PFSK-1 (cell line): Measurements from ENCODE around the gene MRTO4.

Experiments used
- FOXP2 ChIP-seq: optimal IDR thresholded peaks from 2 replicates; pipeline ENCODE3; 2011; ENCODE audit warnings: borderline replicate concordance, control low read depth, inconsistent platforms; ENCODE audit not compliant: insufficient read depth; ENCODE audit errors: extremely low read length, extremely low read depth
- POLR2AphosphoS5 ChIP-seq: IDR thresholded peaks from 2 replicates; pipeline ENCODE4 v1.6.1; 2012; ENCODE audit warnings: low read depth, mild to moderate bottlenecking, control low read depth, low read length, moderate library complexity
- SIN3A ChIP-seq: IDR thresholded peaks from 2 replicates; pipeline ENCODE4 v1.6.1; 2012; ENCODE audit warnings: mild to moderate bottlenecking, low read length, moderate library complexity, borderline replicate concordance; ENCODE audit not compliant: insufficient read depth
- TAF1 ChIP-seq: IDR thresholded peaks from 2 replicates; pipeline ENCODE4 v1.6.1; 2012; ENCODE audit warnings: low read length, control low read depth, borderline replicate concordance; ENCODE audit not compliant: insufficient read depth
- TF ChIP-seq, protein P1 (sequence below), 2 experiments: IDR thresholded peaks; 2 replicates each; pipeline versions ENCODE4 v1.6.1 to v1.8.0; 2011 to 2012; ENCODE audit warnings: low read depth in 2 of 2, low read length in 2 of 2, control low read depth in 1 of 2, inconsistent platforms in 1 of 2, mild to moderate bottlenecking in 1 of 2, moderate library complexity in 1 of 2; ENCODE audit not compliant: insufficient read depth in 1 of 2

Gene MRTO4

DNA sequence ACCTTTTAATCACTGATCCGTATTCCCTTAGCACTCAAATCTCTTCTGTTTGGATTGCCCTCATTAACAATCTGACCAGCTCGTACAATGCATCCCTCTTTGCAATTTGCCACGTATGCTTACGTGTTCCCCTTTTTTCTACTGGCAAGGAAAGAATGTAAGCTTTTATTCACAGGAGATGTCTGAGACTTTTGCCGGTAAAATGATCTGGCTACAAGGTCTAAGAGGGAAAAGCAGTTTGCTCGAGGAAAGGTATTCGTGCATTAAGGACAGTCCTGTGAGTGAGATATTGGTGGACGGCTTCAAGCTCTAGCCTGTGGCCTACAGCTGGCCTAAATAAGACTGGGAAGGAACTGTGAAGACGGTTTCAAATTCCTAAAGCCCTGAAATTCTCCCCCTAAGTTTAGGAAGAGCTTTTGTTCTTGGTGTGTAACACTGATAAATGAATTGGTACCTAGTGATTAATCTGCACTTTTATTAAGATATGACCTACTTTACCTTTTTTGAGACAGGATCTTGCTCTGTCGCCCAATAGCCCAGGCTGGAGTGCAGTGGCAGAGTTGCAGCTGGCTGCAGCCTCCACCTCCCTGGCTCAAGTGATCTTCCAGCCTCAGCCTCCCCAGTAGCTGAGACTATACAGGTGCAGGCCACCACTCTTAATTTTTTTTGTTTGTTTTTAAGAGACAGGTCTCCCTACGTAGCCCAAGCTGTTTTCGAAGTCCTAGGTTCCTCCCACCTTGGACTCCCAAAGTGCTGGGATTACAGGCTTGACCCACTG, 40.6 kb upstream of the MRTO4 start:
- TF ChIP-seq TAF1 (no peak), SIN3A (no peak), FOXP2 (no peak), POLR2AphosphoS5 (no peak)
- TF ChIP-seq, protein P1, sequence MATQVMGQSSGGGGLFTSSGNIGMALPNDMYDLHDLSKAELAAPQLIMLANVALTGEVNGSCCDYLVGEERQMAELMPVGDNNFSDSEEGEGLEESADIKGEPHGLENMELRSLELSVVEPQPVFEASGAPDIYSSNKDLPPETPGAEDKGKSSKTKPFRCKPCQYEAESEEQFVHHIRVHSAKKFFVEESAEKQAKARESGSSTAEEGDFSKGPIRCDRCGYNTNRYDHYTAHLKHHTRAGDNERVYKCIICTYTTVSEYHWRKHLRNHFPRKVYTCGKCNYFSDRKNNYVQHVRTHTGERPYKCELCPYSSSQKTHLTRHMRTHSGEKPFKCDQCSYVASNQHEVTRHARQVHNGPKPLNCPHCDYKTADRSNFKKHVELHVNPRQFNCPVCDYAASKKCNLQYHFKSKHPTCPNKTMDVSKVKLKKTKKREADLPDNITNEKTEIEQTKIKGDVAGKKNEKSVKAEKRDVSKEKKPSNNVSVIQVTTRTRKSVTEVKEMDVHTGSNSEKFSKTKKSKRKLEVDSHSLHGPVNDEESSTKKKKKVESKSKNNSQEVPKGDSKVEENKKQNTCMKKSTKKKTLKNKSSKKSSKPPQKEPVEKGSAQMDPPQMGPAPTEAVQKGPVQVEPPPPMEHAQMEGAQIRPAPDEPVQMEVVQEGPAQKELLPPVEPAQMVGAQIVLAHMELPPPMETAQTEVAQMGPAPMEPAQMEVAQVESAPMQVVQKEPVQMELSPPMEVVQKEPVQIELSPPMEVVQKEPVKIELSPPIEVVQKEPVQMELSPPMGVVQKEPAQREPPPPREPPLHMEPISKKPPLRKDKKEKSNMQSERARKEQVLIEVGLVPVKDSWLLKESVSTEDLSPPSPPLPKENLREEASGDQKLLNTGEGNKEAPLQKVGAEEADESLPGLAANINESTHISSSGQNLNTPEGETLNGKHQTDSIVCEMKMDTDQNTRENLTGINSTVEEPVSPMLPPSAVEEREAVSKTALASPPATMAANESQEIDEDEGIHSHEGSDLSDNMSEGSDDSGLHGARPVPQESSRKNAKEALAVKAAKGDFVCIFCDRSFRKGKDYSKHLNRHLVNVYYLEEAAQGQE (IDR thresholded peaks at IDR 0.05; ENCODE audit: insufficient read depth in 1 of 2, low read depth in 2 of 2, low read length in 2 of 2): no peak

DNA sequence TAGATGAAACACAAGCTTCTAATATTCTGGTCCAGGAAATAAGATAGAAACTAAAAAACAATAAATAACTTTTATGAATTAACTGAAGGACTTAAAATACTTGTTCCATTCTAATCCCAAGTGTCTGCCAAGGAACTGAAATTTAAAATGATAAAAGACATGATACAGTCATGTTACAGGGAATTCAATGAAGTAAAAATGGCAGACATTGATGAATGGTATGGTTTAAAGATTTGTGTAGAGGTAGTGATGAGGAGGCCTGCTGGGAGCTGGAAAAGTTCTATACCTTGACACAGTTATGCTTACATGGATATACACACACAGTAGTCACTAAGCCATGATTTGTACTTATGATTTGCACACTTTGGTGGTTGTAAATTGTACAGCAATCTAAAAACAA, 39.4 kb upstream of the MRTO4 start:
- no peak for TF ChIP-seq FOXP2
- no peak for TF ChIP-seq SIN3A

DNA sequence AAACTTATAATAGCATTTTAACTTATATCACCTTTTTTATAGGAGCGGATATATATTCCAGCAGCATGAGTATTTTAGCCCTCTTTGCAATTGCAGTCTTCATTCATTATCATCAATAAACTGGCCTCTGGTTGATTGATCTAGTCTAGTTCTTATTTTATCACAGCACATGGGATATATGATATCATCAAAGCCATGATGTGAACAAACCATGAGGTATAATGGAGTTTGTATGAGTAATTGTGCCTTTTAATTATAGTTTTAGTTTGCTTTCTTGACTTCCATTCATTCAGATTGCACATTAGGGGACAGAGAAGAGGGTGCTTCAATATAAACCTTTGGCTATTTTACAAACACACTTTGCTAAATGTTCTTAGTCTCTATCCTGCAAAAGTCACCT, 38.0 kb upstream of the MRTO4 start:
- TF ChIP-seq, protein P1 (IDR thresholded peaks at IDR 0.05; ENCODE audit: insufficient read depth in 1 of 2, low read depth in 2 of 2, low read length in 2 of 2): no peak

DNA sequence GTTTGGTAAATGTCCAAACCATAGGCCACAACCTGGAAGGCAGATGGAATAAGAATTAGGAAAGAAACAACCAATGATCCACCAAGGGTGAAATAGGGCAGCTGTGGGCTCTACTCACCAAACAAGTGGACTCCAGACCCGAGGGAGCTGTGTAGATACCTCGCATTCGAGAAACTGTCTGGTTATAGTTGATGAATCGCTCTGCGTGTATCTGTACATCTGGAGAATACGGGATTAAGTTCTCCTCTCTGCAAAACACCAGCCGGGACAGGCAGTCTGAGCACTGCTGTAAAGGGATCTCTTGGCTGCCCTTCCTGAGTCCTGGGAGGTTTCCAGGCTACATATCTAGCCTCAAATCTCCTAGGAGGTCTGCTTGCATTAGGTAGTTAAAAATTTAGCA, 32.2 kb upstream of the MRTO4 start:
- TF ChIP-seq TAF1 (no peak), FOXP2 (no peak), POLR2AphosphoS5 (no peak), SIN3A (no peak)
- TF ChIP-seq, protein P1 (IDR thresholded peaks at IDR 0.05; ENCODE audit: insufficient read depth in 1 of 2, low read depth in 2 of 2, low read length in 2 of 2): no peak

DNA sequence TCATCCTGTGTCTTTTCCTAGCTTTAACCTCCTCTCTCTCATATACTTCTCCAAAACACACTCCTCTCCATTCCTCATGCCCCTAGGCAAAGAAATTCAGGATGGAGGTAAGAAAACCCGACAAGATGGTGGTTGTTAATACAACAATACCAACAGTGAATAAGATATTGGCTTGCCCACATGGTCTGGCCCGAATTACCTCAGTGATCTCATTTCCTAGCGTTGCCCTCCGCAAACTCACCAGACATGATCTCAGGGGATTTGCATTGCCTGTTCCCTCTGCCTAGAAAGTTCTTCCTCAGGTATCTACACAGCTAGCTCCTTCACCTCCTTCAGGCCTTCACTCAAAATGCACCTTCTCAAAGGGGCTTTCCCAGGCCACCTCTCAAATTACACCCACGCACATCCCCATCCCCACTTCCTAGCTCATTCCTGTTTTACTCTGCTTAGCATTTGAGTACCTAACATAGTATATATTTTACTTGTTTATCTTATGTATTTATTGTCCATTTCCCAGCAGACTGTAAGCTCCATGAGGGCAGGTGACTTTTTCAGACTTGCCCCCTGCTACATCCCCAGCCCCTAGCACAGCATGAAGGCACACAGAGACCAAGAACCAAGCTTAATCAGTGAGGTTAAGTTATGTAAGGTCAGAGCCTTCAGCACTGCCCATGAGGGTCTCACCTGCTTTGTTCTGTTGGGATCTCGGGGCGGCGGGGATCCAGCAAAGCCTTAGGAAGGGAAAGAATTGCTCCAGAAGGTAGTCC, 31.3 kb upstream of the MRTO4 start:
- TF ChIP-seq POLR2AphosphoS5: no peak

DNA sequence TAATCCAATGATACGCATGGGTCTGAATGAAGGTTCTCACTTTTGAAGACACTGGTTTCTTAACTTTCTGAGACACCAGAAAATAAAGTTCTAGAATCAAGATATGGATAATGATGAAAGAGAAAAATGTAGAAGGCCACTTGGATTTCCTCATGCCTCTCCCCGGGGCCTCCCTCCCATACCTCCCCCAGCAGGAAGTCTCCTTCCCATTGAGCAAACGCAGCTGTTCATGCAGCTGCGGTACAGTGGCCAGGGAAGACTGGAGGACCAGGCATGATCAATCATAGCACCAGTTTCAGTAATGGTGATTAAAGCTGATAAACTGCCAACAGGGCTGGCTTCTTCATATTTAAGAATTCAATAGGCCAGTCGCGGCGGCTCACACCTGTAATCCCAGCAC, 30.6 kb upstream of the MRTO4 start:
- TF ChIP-seq POLR2AphosphoS5: no peak
- no peak for TF ChIP-seq TAF1
- TF ChIP-seq SIN3A: no peak
- TF ChIP-seq, protein P1 (IDR thresholded peaks at IDR 0.05; ENCODE audit: insufficient read depth in 1 of 2, low read depth in 2 of 2, low read length in 2 of 2): no peak
- no peak for TF ChIP-seq FOXP2
